Osteoblast (primary cell): Measurements from ENCODE around the gene HNF1A. TPM values are rescaled to one million over a fixed set of nuclear protein-coding genes. Genes with fewer than 3 reads are reported as not detected.
"Not testable (repeated sequence)": the region's sequence is repeated elsewhere in the genome, so short reads cannot be mapped to it uniquely, and the experiment has no call there.

ENCODE experiments used
- DNase-seq: peaks from one replicate; pipeline ENCODE4 v3.0.0; 2011; ENCODE audit warnings: low spot score, mixed read lengths; ENCODE audit not compliant: insufficient read length; ENCODE audit errors: missing footprints
- H2AFZ ChIP-seq: 2 replicates; pipeline ENCODE4 v1.6.0; 2011; ENCODE audit warnings: mild to moderate bottlenecking, low read length
- H3K27ac ChIP-seq: 2 replicates; pipeline ENCODE4 v1.5.1; 2011; ENCODE audit warnings: mild to moderate bottlenecking, low read depth, low read length, moderate library complexity
- H3K27me3 ChIP-seq: 2 replicates; pipeline ENCODE4 v1.6.0; 2012; ENCODE audit warnings: mild to moderate bottlenecking, control low read depth, inconsistent platforms, low read length, moderate library complexity; ENCODE audit not compliant: insufficient read depth
- H3K36me3 ChIP-seq: 2 replicates; pipeline ENCODE4 v1.5.1; 2011; ENCODE audit warnings: mild to moderate bottlenecking, low read length, control low read depth, moderate library complexity; ENCODE audit not compliant: insufficient read depth
- H3K4me1 ChIP-seq: 2 replicates; pipeline ENCODE4 v1.5.1; 2011; ENCODE audit warnings: mild to moderate bottlenecking, low read length, control low read depth, moderate library complexity; ENCODE audit not compliant: insufficient read depth
- H3K4me2 ChIP-seq: 2 replicates; pipeline ENCODE4 v1.6.0; 2011; ENCODE audit warnings: mild to moderate bottlenecking, low read length; ENCODE audit not compliant: insufficient read depth
- H3K4me3 ChIP-seq: fragments of 200-600 bp; sonication (generic); 3 replicates; pipeline ENCODE4 v1.5.1; 2012; ENCODE audit warnings: mild to moderate bottlenecking, low read length, inconsistent platforms; ENCODE audit not compliant: insufficient read depth
- H3K79me2 ChIP-seq: 2 replicates; pipeline ENCODE4 v1.6.0; 2012; ENCODE audit warnings: mild to moderate bottlenecking, low read length, control low read depth, inconsistent platforms; ENCODE audit not compliant: insufficient read depth
- H3K9me3 ChIP-seq: 2 replicates; pipeline ENCODE4 v1.5.1; 2011; ENCODE audit warnings: low read depth, low read length, control low read depth
- H4K20me1 ChIP-seq: 2 replicates; pipeline ENCODE4 v1.6.0; 2012; ENCODE audit warnings: mild to moderate bottlenecking, low read length, control low read depth; ENCODE audit not compliant: insufficient read depth
- total RNA-seq: library from RNA; depleted of rRNA; stranded (reverse); fragments of >200 nt; gene quantifications from 2 replicates; pipeline ENCODE4 v1.2.3, GENCODE V29; 2012
- TF ChIP-seq, protein P1 (sequence below): IDR thresholded peaks from 2 replicates; pipeline ENCODE4 v1.5.1; 2011; ENCODE audit warnings: mild to moderate bottlenecking, low read depth, low read length, moderate library complexity; ENCODE audit errors: extremely low read depth

HNF1A gene
- total RNA-seq, 1 donor: not detected

DNA sequence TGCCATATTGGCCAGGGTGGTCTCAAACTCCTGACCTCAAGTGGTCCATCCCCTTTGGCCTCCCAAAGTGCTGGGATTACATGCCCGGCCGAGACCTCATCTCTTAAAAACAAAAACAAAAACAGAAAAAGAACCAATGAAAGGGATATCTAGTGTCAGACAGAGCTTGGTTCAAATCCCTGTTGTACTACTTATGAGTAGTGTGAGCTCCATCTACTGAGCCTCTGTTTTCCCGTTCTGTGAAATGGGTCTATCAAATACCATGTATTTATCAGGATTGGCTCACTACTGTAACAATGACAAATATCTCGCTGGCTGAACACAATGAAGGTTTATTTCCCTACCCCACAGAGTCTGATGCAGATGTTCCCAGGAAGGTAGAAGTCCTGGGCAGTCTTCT, 36.9 kb upstream of the HNF1A start:
- no peaks in the 10 kb centered on the region for H3K9me3 ChIP-seq
- H3K27me3 ChIP-seq: peaks cover 5% of the 10 kb centered on the region
- H3K4me1 ChIP-seq: no peaks in the 10 kb centered on the region
- H3K36me3 ChIP-seq: no peaks in the 10 kb centered on the region
- H3K4me2 ChIP-seq: no peak overlapping the region
- H2AFZ ChIP-seq: no peak overlapping the region
- no peaks in the 10 kb centered on the region for H3K79me2 ChIP-seq
- H3K27ac ChIP-seq: no peak overlapping the region
- DNase-seq: no peak
- TF ChIP-seq, protein P1, sequence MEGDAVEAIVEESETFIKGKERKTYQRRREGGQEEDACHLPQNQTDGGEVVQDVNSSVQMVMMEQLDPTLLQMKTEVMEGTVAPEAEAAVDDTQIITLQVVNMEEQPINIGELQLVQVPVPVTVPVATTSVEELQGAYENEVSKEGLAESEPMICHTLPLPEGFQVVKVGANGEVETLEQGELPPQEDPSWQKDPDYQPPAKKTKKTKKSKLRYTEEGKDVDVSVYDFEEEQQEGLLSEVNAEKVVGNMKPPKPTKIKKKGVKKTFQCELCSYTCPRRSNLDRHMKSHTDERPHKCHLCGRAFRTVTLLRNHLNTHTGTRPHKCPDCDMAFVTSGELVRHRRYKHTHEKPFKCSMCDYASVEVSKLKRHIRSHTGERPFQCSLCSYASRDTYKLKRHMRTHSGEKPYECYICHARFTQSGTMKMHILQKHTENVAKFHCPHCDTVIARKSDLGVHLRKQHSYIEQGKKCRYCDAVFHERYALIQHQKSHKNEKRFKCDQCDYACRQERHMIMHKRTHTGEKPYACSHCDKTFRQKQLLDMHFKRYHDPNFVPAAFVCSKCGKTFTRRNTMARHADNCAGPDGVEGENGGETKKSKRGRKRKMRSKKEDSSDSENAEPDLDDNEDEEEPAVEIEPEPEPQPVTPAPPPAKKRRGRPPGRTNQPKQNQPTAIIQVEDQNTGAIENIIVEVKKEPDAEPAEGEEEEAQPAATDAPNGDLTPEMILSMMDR: no peak
- H4K20me1 ChIP-seq: no peaks in the 10 kb centered on the region
- no peak overlapping the region for H3K4me3 ChIP-seq

DNA sequence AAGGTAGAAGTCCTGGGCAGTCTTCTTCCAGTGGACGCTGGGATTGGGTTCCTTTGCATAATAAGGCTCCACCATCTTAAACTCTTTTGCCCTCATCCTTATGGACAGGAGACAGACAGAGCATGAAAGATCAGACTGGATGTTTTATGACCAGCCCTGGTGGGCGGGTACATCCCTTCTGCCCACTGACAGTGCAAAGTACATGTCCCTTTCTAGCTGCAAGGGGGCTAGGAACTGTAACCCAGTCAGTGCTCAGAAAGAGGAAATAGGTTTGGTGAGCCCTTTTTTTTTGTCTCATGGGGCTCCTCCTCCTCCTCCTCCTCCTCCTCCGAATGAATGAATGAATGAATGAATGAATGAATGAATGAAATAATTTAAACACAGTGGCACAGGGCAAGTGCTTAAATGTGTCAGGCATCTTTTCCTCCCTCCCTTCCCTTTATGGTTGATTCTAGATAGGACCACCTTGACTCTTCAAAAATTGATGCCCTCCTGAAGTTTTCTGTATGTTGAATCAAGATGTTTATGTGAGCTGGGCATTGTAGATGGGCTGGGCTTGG, 36.4 kb upstream of the HNF1A start:
- no peaks in the 10 kb centered on the region for H3K9me3 ChIP-seq
- peaks cover 5% of the 10 kb centered on the region for H3K27me3 ChIP-seq
- H3K79me2 ChIP-seq: no peaks in the 10 kb centered on the region
- H2AFZ ChIP-seq: no peak overlapping the region
- no peaks in the 10 kb centered on the region for H4K20me1 ChIP-seq
- no peak overlapping the region for H3K4me2 ChIP-seq
- TF ChIP-seq, protein P1: no peak
- H3K27ac ChIP-seq: no peak overlapping the region
- H3K36me3 ChIP-seq: no peaks in the 10 kb centered on the region
- H3K4me1 ChIP-seq: no peaks in the 10 kb centered on the region
- H3K4me3 ChIP-seq: no peak overlapping the region
- peak; percentile 26 for DNase-seq

DNA sequence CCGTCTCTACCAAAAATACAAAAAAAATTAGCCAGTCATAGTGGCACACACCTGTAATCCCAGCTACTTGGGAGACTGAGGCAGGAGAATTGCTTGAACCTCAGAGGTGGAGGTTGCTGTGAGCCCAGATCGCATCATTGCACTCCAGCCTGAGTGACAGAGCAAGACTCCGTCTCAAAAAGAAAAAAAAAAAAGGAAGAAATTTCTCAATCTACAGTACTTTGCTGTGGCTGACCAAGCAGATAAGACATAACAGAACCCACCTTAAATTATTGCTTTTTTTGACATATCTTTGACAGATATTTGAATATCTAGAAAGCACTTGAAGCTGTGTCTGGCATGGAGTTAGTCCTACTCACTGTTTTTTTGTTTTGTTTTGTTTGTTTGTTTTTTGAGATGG, 34.9 kb upstream of the HNF1A start:
- Histone ChIP-seq H3K9me3 (no peaks in the 10 kb centered on the region), H3K36me3 (no peaks in the 10 kb centered on the region), H3K4me3 (no peak overlapping the region), H3K4me2 (no peak overlapping the region), H3K27ac (no peak overlapping the region), H4K20me1 (no peaks in the 10 kb centered on the region), H3K79me2 (no peaks in the 10 kb centered on the region), H2AFZ (no peak overlapping the region), H3K4me1 (no peaks in the 10 kb centered on the region), H3K27me3 (peaks cover 3% of the 10 kb centered on the region)
- TF ChIP-seq, protein P1: no peak
- DNase-seq: no peak

DNA sequence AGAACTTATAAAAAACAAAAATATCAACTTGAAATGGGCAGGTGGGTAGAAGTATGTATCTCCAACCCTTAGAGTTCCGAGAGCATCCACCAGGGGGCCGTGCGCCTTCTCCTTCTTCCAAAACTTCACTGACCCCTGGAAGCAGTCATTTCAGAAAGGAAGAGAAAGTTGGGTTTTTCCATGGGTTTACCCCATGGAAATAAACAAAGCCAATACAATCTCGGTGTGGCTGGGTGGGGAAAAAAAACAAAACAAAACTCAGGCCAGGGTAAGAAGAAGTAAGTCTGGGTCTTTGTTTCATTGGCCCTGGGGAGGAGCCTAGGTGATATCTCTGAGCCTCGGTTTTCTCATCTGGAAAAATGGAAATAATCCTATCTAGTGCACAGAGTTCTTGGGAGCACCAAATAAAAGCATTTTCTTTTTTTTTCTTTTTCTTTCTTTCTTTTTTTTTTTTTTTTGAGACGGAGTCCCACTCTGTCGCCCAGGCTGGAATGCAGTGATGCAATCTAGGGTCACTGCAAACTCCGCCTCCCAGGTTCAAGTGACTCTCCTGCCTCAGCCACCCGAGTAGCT, 33.6 kb upstream of the HNF1A start:
- Histone ChIP-seq H3K9me3 (no peaks in the 10 kb centered on the region), H2AFZ (no peak overlapping the region), H3K27ac (no peak overlapping the region), H3K79me2 (no peaks in the 10 kb centered on the region), H3K4me2 (no peak overlapping the region), H3K4me3 (no peak overlapping the region), H3K4me1 (no peaks in the 10 kb centered on the region), H3K36me3 (no peaks in the 10 kb centered on the region), H3K27me3 (peaks cover 3% of the 10 kb centered on the region), H4K20me1 (no peaks in the 10 kb centered on the region)
- DNase-seq: peak; percentile 95
- TF ChIP-seq, protein P1: peak; percentile 73

DNA sequence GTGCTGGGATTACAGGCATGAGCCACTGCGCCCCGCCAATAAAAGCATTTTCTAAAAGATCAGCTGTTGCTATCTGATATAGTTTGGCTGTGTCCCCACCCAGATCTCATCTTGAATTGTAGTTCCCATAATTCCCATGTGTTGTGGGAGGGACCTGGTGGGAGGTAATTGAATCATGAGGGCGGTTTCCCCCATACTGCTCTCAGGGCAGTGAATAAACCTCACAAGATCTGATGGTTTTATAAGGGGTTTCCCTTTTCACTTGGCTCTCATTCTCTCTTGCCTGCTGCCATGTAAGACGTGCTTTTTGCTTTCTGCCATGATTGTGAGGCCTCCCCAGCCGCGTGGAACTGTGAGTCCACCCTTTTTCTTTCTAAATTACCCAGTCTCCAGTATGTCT, 32.8 kb upstream of the HNF1A start:
- not testable (repeated sequence) for H3K4me1 ChIP-seq, DNase-seq, H3K79me2 ChIP-seq, H3K9me3 ChIP-seq, H4K20me1 ChIP-seq, H3K4me3 ChIP-seq, H3K27me3 ChIP-seq, H2AFZ ChIP-seq, H3K27ac ChIP-seq, H3K4me2 ChIP-seq, H3K36me3 ChIP-seq

DNA sequence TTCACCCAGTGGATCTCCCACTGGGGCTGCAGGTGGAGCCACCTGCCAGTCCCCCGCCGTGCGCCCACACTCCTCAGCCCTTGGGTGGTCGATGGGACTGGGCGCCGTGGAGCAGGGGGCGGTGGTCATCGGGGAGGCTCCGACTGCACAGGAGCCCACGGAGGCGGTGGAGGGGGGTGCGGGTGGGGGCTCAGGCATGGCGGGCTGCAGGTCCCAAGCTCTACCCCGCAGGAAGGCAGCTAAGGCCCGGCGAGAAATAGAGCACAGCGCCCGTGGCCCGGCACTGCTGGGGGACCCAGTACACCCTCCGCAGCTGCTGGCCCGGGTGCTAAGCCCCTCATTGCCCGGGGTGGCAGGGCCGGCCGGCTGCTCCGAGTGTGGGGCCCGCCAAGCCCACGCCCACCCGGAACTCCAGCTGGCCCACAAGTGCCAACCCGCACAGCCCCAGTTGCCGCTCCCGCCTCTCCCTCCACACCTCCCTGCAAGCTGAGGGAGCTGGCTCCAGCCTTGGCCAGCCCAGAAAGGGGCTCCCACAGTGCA, 28.0 kb upstream of the HNF1A start:
- H4K20me1 ChIP-seq, H3K4me3 ChIP-seq: not testable (repeated sequence)

More for the DNA sequence above, 28.0 kb upstream of the HNF1A start:
- DNase-seq, H3K9me3 ChIP-seq, H3K27ac ChIP-seq, H3K36me3 ChIP-seq, H3K4me1 ChIP-seq, H3K4me2 ChIP-seq, H3K27me3 ChIP-seq, H2AFZ ChIP-seq, H3K79me2 ChIP-seq: not testable (repeated sequence)
